HepG2 (cell line): Measurements from ENCODE around the gene NEDD8. TPM values are rescaled to one million over a fixed set of nuclear protein-coding genes. Genes with fewer than 3 reads are reported as not detected.

Source experiments
- CHCHD3 ChIP-seq: sonication (generic); formaldehyde crosslinking; IDR thresholded peaks from 2 replicates; pipeline ENCODE4 v1.8.0; 2022; ENCODE audit warnings: mild to moderate bottlenecking, missing genetic modification reagents, moderate library complexity
- HCFC1 ChIP-seq: fragments of 150-350 bp; IDR thresholded peaks from 2 replicates; pipeline ENCODE4 v1.6.1; 2014; ENCODE audit warnings: low read depth, low read length
- HDAC2 ChIP-seq: sonication (generic); formaldehyde crosslinking; IDR thresholded peaks from 2 replicates; pipeline ENCODE4 v1.4.0; 2020; ENCODE audit warnings: missing genetic modification reagents
- HMG20A ChIP-seq: IDR thresholded peaks from 2 replicates; pipeline ENCODE4 v1.6.1; 2016; ENCODE audit warnings: borderline replicate concordance
- ISX ChIP-seq: sonication (generic); formaldehyde crosslinking; conservative IDR thresholded peaks from 2 replicates; pipeline ENCODE4 v1.5.0; 2020; ENCODE audit warnings: missing genetic modification reagents
- PAX8 ChIP-seq: sonication (generic); formaldehyde crosslinking; IDR thresholded peaks from 2 replicates; pipeline ENCODE4 v1.8.0; 2022; ENCODE audit warnings: mild to moderate bottlenecking, missing genetic modification reagents, borderline replicate concordance
- THAP9 ChIP-seq: sonication (generic); formaldehyde crosslinking; IDR thresholded peaks from 2 replicates; pipeline ENCODE4; 2020; ENCODE audit warnings: missing genetic modification reagents, mild to moderate bottlenecking, borderline replicate concordance
- U2AF2 ChIP-seq: fragments of 200-400 bp; formaldehyde crosslinking; IDR thresholded peaks from 2 replicates; pipeline ENCODE4 v1.6.1; 2017; ENCODE audit warnings: low read depth, mild to moderate bottlenecking, low read length
- ZFY ChIP-seq: sonication (generic); formaldehyde crosslinking; IDR thresholded peaks from 2 replicates; pipeline ENCODE4 v1.4.0; 2020; ENCODE audit warnings: missing genetic modification reagents
- ZNF263 ChIP-seq: sonication (generic); formaldehyde crosslinking; IDR thresholded peaks from 2 replicates; pipeline ENCODE4 v1.4.0; 2020; ENCODE audit warnings: missing genetic modification reagents
- ZNF530 ChIP-seq: sonication (generic); formaldehyde crosslinking; IDR thresholded peaks from 2 replicates; pipeline ENCODE4 v1.5.0; 2020; ENCODE audit warnings: low read depth, mild to moderate bottlenecking, missing genetic modification reagents
- ZSCAN20 ChIP-seq: sonication (generic); formaldehyde crosslinking; IDR thresholded peaks from 2 replicates; pipeline ENCODE4 v1.4.0; 2020; ENCODE audit warnings: missing genetic modification reagents, mild to moderate bottlenecking, borderline replicate concordance
- ZSCAN31 ChIP-seq: sonication (generic); formaldehyde crosslinking; IDR thresholded peaks from 2 replicates; pipeline ENCODE4 v1.5.0; 2020; ENCODE audit warnings: low read depth, mild to moderate bottlenecking, missing genetic modification reagents
- polyA plus RNA-seq, 8 experiments: library from polyadenylated mRNA; depleted of rRNA in 3 of 8; stranded (reverse) in 7 of 8; unstranded in 1 of 8; fragments of >200 nt; fragmentation: Illumina TruSeq in 4 of 8; extraction: Trizol in 4 of 8; gene quantifications; 2 replicates each; pipeline versions ENCODE4 v1.2.1 to v1.2.3, GENCODE V29; 2011 to 2016; ENCODE audit warnings: low read depth in 4 of 8, missing spikeins in 1 of 8, mixed read lengths in 1 of 8; ENCODE audit not compliant: insufficient read depth in 1 of 8
- total RNA-seq, 5 experiments: library from RNA; depleted of rRNA; stranded (reverse); fragments of >200 nt; fragmentation: Illumina TruSeq; extraction: Trizol; gene quantifications; 2 replicates each; pipeline ENCODE4 v1.2.3, GENCODE V29; 2016; ENCODE audit warnings: low read depth in 1 of 5
- TF ChIP-seq, protein P1 (sequence below): fragments of 450-650 bp; IDR thresholded peaks from 2 replicates; pipeline ENCODE4 v1.6.1; 2016
- TF ChIP-seq, protein P2 (sequence below): sonication (generic); formaldehyde crosslinking; IDR thresholded peaks from 2 replicates; pipeline ENCODE4 v1.9.0; 2021; ENCODE audit warnings: missing genetic modification reagents, mild to moderate bottlenecking, borderline replicate concordance
- TF ChIP-seq, protein P3 (sequence below): IDR thresholded peaks from 2 replicates; pipeline ENCODE4 v1.6.1; 2016; ENCODE audit warnings: missing compliant biosample characterization, missing genetic modification reagents, borderline replicate concordance
- TF ChIP-seq, protein P4 (sequence below): sonication (generic); formaldehyde crosslinking; IDR thresholded peaks from 2 replicates; pipeline ENCODE4 v1.4.0; 2020; ENCODE audit warnings: missing genetic modification reagents

The NEDD8 gene
- total and polyA plus RNA-seq, 2 of the 13 experiments (the other 11 are each of a cell fraction or from before 2014, with no cell fraction given) = 535 to 713 TPM

- TF ChIP-seq THAP9 (CRISPR knock-in tag) (peak; percentile 99), ISX (CRISPR knock-in tag) (no peak; the same call in 1 of the 2 replicates), HCFC1 (peak; percentile 67), ZFY (CRISPR knock-in tag) (peak; percentile 98), ZNF263 (peak; percentile 86), ZNF530 (no peak), HDAC2 (CRISPR knock-in tag) (peak; percentile 91), ZSCAN20 (peak; percentile 87), CHCHD3 (CRISPR knock-in tag) (0 out of 2 replicates have a peak, but pooled peaks have one; percentile 31), ZSCAN31 (CRISPR knock-in tag) (peak; percentile 89; the same call in 1 of the 2 replicates), HMG20A (CRISPR knock-in tag) (peak; percentile 74), U2AF2 (0 out of 2 replicates have a peak, but pooled peaks have one; percentile 80), PAX8 (CRISPR knock-in tag) (peak; percentile 87)
- TF ChIP-seq, protein P1, sequence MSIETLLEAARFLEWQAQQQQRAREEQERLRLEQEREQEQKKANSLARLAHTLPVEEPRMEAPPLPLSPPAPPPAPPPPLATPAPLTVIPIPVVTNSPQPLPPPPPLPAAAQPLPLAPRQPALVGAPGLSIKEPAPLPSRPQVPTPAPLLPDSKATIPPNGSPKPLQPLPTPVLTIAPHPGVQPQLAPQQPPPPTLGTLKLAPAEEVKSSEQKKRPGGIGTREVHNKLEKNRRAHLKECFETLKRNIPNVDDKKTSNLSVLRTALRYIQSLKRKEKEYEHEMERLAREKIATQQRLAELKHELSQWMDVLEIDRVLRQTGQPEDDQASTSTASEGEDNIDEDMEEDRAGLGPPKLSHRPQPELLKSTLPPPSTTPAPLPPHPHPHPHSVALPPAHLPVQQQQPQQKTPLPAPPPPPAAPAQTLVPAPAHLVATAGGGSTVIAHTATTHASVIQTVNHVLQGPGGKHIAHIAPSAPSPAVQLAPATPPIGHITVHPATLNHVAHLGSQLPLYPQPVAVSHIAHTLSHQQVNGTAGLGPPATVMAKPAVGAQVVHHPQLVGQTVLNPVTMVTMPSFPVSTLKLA = peak; percentile 38; the same call in 1 of the 2 replicates
- TF ChIP-seq, protein P2, sequence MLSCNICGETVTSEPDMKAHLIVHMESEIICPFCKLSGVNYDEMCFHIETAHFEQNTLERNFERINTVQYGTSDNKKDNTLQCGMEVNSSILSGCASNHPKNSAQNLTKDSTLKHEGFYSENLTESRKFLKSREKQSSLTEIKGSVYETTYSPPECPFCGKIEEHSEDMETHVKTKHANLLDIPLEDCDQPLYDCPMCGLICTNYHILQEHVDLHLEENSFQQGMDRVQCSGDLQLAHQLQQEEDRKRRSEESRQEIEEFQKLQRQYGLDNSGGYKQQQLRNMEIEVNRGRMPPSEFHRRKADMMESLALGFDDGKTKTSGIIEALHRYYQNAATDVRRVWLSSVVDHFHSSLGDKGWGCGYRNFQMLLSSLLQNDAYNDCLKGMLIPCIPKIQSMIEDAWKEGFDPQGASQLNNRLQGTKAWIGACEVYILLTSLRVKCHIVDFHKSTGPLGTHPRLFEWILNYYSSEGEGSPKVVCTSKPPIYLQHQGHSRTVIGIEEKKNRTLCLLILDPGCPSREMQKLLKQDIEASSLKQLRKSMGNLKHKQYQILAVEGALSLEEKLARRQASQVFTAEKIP (CRISPR knock-in tag) = no peak
- TF ChIP-seq, protein P3, sequence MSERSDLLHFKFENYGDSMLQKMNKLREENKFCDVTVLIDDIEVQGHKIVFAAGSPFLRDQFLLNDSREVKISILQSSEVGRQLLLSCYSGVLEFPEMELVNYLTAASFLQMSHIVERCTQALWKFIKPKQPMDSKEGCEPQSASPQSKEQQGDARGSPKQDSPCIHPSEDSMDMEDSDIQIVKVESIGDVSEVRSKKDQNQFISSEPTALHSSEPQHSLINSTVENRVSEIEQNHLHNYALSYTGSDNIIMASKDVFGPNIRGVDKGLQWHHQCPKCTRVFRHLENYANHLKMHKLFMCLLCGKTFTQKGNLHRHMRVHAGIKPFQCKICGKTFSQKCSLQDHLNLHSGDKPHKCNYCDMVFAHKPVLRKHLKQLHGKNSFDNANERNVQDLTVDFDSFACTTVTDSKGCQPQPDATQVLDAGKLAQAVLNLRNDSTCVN (CRISPR knock-in tag) = peak; percentile 93
- TF ChIP-seq, protein P4, sequence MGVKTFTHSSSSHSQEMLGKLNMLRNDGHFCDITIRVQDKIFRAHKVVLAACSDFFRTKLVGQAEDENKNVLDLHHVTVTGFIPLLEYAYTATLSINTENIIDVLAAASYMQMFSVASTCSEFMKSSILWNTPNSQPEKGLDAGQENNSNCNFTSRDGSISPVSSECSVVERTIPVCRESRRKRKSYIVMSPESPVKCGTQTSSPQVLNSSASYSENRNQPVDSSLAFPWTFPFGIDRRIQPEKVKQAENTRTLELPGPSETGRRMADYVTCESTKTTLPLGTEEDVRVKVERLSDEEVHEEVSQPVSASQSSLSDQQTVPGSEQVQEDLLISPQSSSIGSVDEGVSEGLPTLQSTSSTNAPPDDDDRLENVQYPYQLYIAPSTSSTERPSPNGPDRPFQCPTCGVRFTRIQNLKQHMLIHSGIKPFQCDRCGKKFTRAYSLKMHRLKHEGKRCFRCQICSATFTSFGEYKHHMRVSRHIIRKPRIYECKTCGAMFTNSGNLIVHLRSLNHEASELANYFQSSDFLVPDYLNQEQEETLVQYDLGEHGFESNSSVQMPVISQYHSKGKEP = 0 out of 2 replicates have a peak, but pooled peaks have one; percentile 67
These were observed 16.4 kb downstream of the NEDD8 start, which contains the start of gene MDP1 (continued) for GRCh38 chr14:24215495-24216344.
